Spleen (tissue), 7 donors: Measurements from ENCODE around the gene LRP1-AS.
A peak's percentile ranks its signal among the peaks of the same experiment; 100 is the strongest.

Experiments used
- POLR2A ChIP-seq, 3 donors: fragments of 450-650 bp; IDR thresholded peaks; one replicate each; pipeline ENCODE4 v1.5.1; 2017; ENCODE audit warnings: antibody characterized with exemption in 3 of 3, mild to moderate bottlenecking in 1 of 3
- TF ChIP-seq, protein P1 (sequence below), 11 experiments: fragments of 200-600 bp in 7 of 11; fragments of 450-650 bp in 4 of 11; sonication (generic) in 4 of 11; IDR thresholded peaks in 8 of 11; conservative IDR thresholded peaks in 3 of 11; 1 replicate in 7 of 11; 2 replicates in 4 of 11; pipeline versions ENCODE4 v1.4.0 to v1.8.0; 2016 to 2021; ENCODE audit warnings: antibody characterized with exemption in 11 of 11, inconsistent platforms in 4 of 11, mild to moderate bottlenecking in 1 of 11
- donor health status: DM: no; HTN: no; CAD: no; lungs with moderate emphysema.
- donor health status: DM: no; HTN: no; CAD: no.
- donor health status: DM: no; HTN: no; CAD: no.

DNA sequence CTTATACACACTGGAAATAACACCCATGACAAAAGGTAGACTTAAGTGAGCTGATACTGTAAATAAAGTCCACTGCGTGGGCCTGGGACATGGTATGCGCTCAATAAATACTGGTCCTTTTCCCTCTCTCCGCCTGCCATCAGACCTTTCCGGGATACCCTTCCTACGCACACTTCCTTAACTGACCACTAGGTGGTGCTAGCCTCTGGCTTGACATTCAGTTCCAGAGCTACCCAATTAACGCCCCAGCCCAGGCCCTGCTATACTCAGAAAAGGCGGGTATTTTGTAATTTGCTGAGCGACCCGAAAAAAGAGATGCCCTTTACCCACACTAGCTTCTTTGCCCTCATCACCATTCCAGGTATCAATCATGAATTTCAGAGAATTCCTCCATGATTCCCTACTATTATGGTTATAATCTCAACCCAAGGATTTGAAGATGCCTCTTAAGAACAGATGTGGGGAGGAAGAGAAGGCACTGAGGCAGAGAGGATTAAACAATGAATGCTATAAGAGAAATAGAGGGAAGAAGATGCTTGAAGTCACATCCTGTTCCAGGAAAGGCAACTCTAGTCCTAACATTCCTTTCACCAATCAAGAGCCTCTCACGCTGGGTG, 23.1 kb downstream of the LRP1-AS start:
- TF ChIP-seq, protein P1, sequence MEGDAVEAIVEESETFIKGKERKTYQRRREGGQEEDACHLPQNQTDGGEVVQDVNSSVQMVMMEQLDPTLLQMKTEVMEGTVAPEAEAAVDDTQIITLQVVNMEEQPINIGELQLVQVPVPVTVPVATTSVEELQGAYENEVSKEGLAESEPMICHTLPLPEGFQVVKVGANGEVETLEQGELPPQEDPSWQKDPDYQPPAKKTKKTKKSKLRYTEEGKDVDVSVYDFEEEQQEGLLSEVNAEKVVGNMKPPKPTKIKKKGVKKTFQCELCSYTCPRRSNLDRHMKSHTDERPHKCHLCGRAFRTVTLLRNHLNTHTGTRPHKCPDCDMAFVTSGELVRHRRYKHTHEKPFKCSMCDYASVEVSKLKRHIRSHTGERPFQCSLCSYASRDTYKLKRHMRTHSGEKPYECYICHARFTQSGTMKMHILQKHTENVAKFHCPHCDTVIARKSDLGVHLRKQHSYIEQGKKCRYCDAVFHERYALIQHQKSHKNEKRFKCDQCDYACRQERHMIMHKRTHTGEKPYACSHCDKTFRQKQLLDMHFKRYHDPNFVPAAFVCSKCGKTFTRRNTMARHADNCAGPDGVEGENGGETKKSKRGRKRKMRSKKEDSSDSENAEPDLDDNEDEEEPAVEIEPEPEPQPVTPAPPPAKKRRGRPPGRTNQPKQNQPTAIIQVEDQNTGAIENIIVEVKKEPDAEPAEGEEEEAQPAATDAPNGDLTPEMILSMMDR (IDR thresholded peaks at IDR 0.05 in 8 of 11, conservative IDR thresholded peaks at IDR 0.05 in 3 of 11), result peak; percentile 90 to 96 (median 94)
- TF ChIP-seq POLR2A (IDR thresholded peaks at IDR 0.05), result no peak
